Activated CD4-positive, alpha-beta memory T cell treated with anti-CD3 and anti-CD28 coated beads, Interleukin-2, amount 10 ng/mL, durations not matched to agents 7 days and 5 days (primary cell): ENCODE data around the gene CBX5. TPM values are rescaled to one million over a fixed set of nuclear protein-coding genes. Genes with fewer than 3 reads are reported as not detected.

Experiments used
- CTCF ChIA-PET: fragments of 350-600 bp; sonication (Branson Sonifier 250); formaldehyde crosslinking; loops from one replicate; lab custom pipeline; 2021; ENCODE audit warnings: antibody characterized with exemption, inconsistent platforms; lab: Charles Lee
- POLR2A ChIA-PET: fragments of 350-600 bp; sonication (Branson Sonifier 250); formaldehyde crosslinking; loops from one replicate; lab custom pipeline; 2021; ENCODE audit warnings: antibody characterized with exemption; lab: Charles Lee
- DNase-seq: peaks from one replicate; pipeline ENCODE4 v3.0.0-alpha.2; 2020
- H3K27ac Mint-ChIP-seq: one replicate; pipeline ENCODE4 v1.8.0; 2021; ENCODE audit warnings: mild to moderate bottlenecking, mixed read lengths
- H3K27me3 Mint-ChIP-seq: one replicate; pipeline ENCODE4 v1.8.0; 2021; ENCODE audit warnings: mixed read lengths
- H3K36me3 Mint-ChIP-seq: one replicate; pipeline ENCODE4 v1.8.0; 2021; ENCODE audit warnings: low read depth, mixed read lengths
- H3K4me1 Mint-ChIP-seq: one replicate; pipeline ENCODE4 v1.8.0; 2021; ENCODE audit warnings: mixed read lengths
- H3K4me3 Mint-ChIP-seq: one replicate; pipeline ENCODE4 v1.8.0; 2021; ENCODE audit warnings: mild to moderate bottlenecking, mixed read lengths
- H3K9me3 Mint-ChIP-seq: one replicate; pipeline ENCODE4 v1.8.0; 2021; ENCODE audit warnings: mixed read lengths
- total RNA-seq, 2 experiments: library from RNA; stranded (reverse); gene quantifications; one replicate each; pipeline ENCODE4 v1.2.3, GENCODE V29; 2021

Gene CBX5
- total RNA-seq, 2 experiments from 2014 or later: 103 to 106 TPM

DNA sequence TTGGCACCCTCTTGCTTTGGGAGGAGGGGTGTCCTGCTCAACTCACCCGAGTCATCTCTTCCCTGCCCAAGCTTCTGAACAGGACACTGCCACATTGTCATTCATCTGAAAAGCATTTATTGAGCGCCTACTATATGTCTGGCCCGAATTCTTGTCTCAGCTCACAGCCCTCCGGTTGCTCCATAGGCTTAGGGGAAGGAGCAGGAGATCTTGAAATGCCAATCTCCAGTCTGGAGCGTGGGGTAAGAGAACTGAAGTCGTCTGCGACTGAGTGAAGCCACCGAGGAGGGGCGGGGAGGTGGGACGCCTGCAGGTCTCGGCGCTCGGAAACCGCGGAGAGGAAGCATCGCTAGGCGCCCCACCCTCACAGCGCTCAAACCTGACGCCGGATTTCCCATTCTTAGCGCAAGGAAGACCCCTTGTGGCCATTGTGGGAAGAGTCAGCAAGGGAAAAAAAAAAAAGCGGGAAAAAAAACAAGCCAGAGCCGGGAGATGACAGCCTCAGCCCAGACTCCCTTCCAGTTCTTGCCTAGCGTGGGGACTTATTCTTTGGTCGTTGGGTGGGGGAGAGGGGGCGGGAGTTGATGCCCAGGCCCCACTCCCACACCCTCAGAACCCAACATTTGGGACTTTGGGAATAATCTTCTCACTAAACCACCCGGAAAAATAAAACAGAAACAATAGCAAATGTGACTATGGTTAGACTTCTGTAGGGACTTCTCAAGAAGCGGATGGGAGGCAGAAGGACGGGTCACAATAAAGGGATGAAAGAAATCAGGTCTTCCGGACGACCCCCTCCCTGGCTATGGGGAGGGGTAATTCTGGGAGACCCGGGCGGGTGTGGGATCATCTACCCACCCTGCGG lies 62.9 kb downstream of the CBX5 start:
- Mint-ChIP-seq H3K27ac (peak overlapping the region; percentile 82), H3K36me3 (no peaks in the 10 kb centered on the region), H3K9me3 (no peaks in the 10 kb centered on the region), H3K27me3 (peaks cover 12% of the 10 kb centered on the region), H3K4me1 (peaks cover 51% of the 10 kb centered on the region), H3K4me3 (peak overlapping the region; percentile 85)
- POLR2A ChIA-PET: interaction anchor here (0.7 to 2.3 kb wide), 10 partner anchors 20 to 281 kb away, joined by 3 to 24 read pairs (median 4); partner anchors contain the start of genes CBX5, HNRNPA1, HOXC8 and NCKAP1L
- peak; percentile 85 for DNase-seq
- CTCF ChIA-PET: interaction anchor here (0.6 to 5.0 kb wide), 30 partner anchors 8 to 232 kb away, joined by 3 to 34 read pairs (median 5); partner anchors contain the start of genes CBX5, COPZ1, HNRNPA1 and HOXC10

DNA sequence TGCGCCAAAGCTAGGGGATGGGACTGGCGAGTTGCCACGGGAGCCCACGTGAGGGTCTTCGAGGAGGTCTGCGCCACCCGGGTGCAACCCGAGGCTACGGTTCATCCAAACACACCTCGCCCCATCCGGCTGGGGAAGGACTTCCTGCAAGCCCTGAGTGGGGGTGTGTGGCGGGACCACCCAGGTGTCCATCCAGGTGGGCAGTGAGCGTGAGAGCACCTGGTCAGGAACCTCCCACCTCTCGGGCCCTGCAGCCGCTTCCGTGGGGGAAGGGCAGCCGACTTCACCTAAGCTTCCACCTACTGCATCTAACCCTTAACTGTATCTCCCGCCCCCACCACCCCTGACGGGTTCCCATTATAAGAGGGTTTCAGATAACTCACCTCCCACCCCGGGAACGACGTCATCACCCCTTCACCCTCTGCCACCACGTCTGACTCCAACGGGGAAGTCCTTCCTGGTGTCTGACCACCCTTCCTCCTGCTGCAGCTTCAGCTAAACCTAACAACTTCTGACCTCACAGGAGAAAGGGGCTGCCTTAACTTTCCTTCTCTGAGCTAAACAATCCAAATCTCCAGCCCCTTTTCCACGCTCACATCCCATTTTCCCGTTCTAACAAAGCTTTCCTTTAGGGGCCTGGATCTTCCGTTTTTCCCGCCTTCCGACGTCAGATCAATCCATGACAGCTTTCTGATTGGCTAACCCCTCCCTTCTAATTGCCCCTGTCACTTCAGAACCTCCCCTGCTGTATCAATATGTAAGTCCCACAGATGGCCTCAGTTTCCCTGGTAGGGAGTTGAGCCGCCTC lies 63.7 kb downstream of the CBX5 start:
- Mint-ChIP-seq H3K9me3 (no peaks in the 10 kb centered on the region), H3K36me3 (no peaks in the 10 kb centered on the region), H3K27me3 (peaks cover 16% of the 10 kb centered on the region), H3K4me3 (peak overlapping the region; percentile 85), H3K27ac (peak overlapping the region; percentile 82), H3K4me1 (peaks cover 51% of the 10 kb centered on the region)
- POLR2A ChIA-PET: interaction anchor here (0.7 to 2.3 kb wide), 10 partner anchors 21 to 282 kb away, joined by 3 to 24 read pairs (median 4); partner anchors contain the start of genes CBX5, HNRNPA1 and NCKAP1L
- CTCF ChIA-PET: interaction anchor here (0.6 to 5.0 kb wide), 36 partner anchors 8 to 498 kb away, joined by 3 to 34 read pairs (median 4); partner anchors contain the start of genes CBX5, COPZ1, HNRNPA1 and HOXC10
- peak; percentile 68 for DNase-seq

DNA sequence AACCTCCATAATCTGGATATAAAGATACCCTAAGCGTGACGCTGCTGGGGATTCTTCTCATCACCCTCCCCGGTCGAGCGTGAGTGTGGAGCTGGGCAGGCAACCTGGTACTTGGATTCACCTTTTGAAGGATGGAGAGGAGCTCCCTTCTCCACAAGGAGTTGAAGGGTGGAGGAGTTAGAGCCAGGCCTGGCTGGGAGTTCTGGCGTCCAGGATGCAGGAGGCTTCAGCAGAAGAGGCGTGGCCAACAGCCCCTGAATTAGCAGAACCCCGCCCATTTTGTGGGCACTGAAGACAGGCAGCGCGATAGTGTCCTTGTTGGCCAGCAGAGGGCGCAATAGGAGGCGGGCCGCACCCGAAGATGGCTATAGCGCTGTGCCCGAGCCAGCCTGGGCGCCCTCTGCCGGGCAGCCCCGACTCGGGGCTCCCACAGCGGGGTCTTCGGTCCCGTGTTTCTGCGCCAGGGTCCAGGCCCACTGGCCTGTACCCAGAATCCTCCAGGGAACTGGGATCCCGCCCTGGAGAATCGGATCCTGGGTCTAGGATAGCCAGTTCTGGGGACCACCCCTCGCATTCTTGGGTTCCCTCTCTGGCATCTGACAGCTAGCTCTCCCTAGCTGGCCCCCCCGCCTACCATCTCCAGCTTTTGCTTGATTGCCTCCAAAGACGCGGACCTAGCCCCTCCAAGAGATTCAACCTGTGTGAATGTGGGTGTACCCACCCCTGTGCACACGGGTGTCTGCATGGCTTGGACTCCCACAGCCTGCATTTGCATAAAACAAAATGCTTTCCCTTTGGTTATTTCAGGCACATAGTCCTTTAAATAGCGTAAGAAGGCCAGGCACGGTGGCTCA lies 65.1 kb downstream of the CBX5 start:
- CTCF ChIA-PET: interaction anchor here (0.6 to 5.0 kb wide), 33 partner anchors 8 to 489 kb away, joined by 3 to 34 read pairs (median 4); partner anchors contain the start of genes CBX5, COPZ1, HNRNPA1 and HOXC10
- Mint-ChIP-seq H3K4me1 (peaks cover 47% of the 10 kb centered on the region), H3K4me3 (peak overlapping the region; percentile 85), H3K36me3 (no peaks in the 10 kb centered on the region), H3K27me3 (peaks cover 22% of the 10 kb centered on the region), H3K9me3 (no peaks in the 10 kb centered on the region), H3K27ac (peak overlapping the region; percentile 68)
- POLR2A ChIA-PET: interaction anchor here (0.6 to 2.3 kb wide), 4 partner anchors 66 to 226 kb away, joined by 4 to 24 read pairs (median 4); partner anchors contain the start of genes CBX5 and HNRNPA1
- peak; percentile 93 for DNase-seq

- no peaks in the 10 kb centered on the region for H3K9me3 Mint-ChIP-seq
- H3K27ac Mint-ChIP-seq: no peak overlapping the region
- ChIA-PET CTCF (interaction anchor here (0.9 to 5.0 kb wide), 9 partner anchors 7 to 207 kb away, joined by 3 to 34 read pairs (median 5); partner anchors contain the start of genes CBX5, COPZ1, HNRNPA1 and HOXC8), POLR2A (no interaction called here)
- no peaks in the 10 kb centered on the region for H3K36me3 Mint-ChIP-seq
- H3K4me1 Mint-ChIP-seq: peaks cover 36% of the 10 kb centered on the region
- H3K27me3 Mint-ChIP-seq: peaks cover 20% of the 10 kb centered on the region
- no peak overlapping the region for H3K4me3 Mint-ChIP-seq
- no peak for DNase-seq
These were observed 66.8 kb downstream of the CBX5 start for GRCh38 chr12:54213079-54213478.

GRCh38 chr12:54211920-54212319 lies 68.0 kb downstream of the CBX5 start:
- POLR2A ChIA-PET: no interaction called here
- H3K4me1 Mint-ChIP-seq: peaks cover 31% of the 10 kb centered on the region
- H3K4me3 Mint-ChIP-seq: no peak overlapping the region
- no peaks in the 10 kb centered on the region for H3K36me3 Mint-ChIP-seq
- H3K27ac Mint-ChIP-seq: no peak overlapping the region
- peaks cover 26% of the 10 kb centered on the region for H3K27me3 Mint-ChIP-seq
- CTCF ChIA-PET: interaction anchor here (0.8 to 1.3 kb wide), 4 partner anchors 10 to 224 kb away, joined by 4 to 7 read pairs (median 4); partner anchors contain the start of gene HOXC5
- no peaks in the 10 kb centered on the region for H3K9me3 Mint-ChIP-seq
- no peak for DNase-seq

DNA sequence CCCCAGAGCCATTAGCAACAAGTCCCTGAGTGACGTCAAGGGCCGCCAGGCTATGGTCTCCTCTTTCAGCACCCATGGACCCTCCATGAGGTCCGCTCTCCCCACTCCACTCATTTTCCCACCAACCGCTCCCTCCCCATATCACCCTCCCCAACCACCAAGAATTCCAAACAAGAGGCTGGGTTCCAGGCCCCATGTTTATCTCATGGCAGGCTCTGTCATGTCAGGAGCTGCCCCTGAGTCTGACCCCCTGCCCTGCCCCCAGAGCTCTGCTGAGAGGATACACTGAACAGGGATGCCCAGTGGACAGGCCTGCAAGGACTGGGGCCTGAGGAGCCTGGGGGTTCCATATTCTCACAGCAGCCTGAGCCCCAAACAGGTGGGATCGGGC lies 69.5 kb downstream of the CBX5 start:
- Mint-ChIP-seq H3K4me1 (peaks cover 20% of the 10 kb centered on the region), H3K27me3 (peaks cover 39% of the 10 kb centered on the region), H3K36me3 (no peaks in the 10 kb centered on the region), H3K4me3 (no peak overlapping the region), H3K27ac (no peak overlapping the region), H3K9me3 (no peaks in the 10 kb centered on the region)
- ChIA-PET POLR2A (no interaction called here), CTCF (interaction anchor here (6.6 to 6.9 kb wide), 2 partner anchors 18 to 203 kb away, joined by 57 to 79 read pairs; partner anchors contain the start of genes HOXC8 and SMUG1)
- DNase-seq: no peak

GRCh38 chr12:54208591-54208990 lies 71.3 kb downstream of the CBX5 start:
- CTCF ChIA-PET: interaction anchor here (1.0 to 6.9 kb wide), 12 partner anchors 7 to 224 kb away, joined by 3 to 79 read pairs (median 8); partner anchors contain the start of genes COPZ1, HOXC10, HOXC8 and SMUG1
- no peak overlapping the region for H3K4me3 Mint-ChIP-seq
- H3K27me3 Mint-ChIP-seq: peaks cover 51% of the 10 kb centered on the region
- peaks cover 7% of the 10 kb centered on the region for H3K4me1 Mint-ChIP-seq
- POLR2A ChIA-PET: no interaction called here
- no peak overlapping the region for H3K27ac Mint-ChIP-seq
- no peaks in the 10 kb centered on the region for H3K36me3 Mint-ChIP-seq
- no peak for DNase-seq
- no peaks in the 10 kb centered on the region for H3K9me3 Mint-ChIP-seq

GRCh38 chr12:54207539-54208294 lies 72.2 kb downstream of the CBX5 start:
- H3K36me3 Mint-ChIP-seq: no peaks in the 10 kb centered on the region
- POLR2A ChIA-PET: interaction anchor here (1.4 kb wide), 1 partner anchor 201 kb away, joined by 4 read pairs; no protein-coding TSS in a partner anchor

GRCh38 chr12:54206791-54207190 lies 73.1 kb downstream of the CBX5 start:
- CTCF ChIA-PET: interaction anchor here (0.7 to 6.9 kb wide), 11 partner anchors 8 to 1075 kb away, joined by 3 to 79 read pairs (median 12); partner anchors contain the start of genes HOXC10, HOXC5, HOXC8 and SMUG1

More at GRCh38 chr12:54207539-54208294, 72.2 kb downstream of the CBX5 start:
- H3K27me3 Mint-ChIP-seq: peaks cover 54% of the 10 kb centered on the region
- CTCF ChIA-PET: interaction anchor here (0.7 to 6.9 kb wide), 20 partner anchors 8 to 450 kb away, joined by 3 to 79 read pairs (median 4); partner anchors contain the start of genes COPZ1, HOXC10, HOXC5 and HOXC8
- H3K27ac Mint-ChIP-seq: no peak overlapping the region
- peaks cover 7% of the 10 kb centered on the region for H3K4me1 Mint-ChIP-seq
- H3K9me3 Mint-ChIP-seq: no peaks in the 10 kb centered on the region
- DNase-seq: peak; percentile 80
- H3K4me3 Mint-ChIP-seq: no peak overlapping the region

DNA sequence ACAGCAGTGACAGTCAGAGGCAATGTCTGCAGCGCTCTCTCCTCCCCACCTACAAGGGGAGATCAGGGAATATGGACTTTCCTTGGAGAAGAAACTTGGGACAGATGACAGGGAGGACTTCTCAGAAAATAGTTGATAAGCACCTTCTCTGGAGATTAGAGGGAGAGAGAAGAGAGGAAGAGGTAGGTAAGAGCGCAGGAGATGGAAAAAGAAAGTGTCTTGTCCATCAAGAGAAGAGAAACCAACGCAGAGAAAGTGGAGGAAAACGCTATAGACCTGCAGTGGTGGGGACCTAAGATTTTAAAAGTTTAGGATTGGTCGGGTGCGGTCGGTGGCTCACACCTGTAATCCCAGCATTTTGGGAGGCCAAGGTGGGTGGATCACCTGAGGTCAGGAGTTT lies 75.6 kb downstream of the CBX5 start:
- Mint-ChIP-seq H3K27ac (no peak overlapping the region), H3K4me1 (peaks cover 7% of the 10 kb centered on the region), H3K36me3 (no peaks in the 10 kb centered on the region), H3K27me3 (peaks cover 51% of the 10 kb centered on the region), H3K9me3 (no peaks in the 10 kb centered on the region), H3K4me3 (no peak overlapping the region)
- ChIA-PET CTCF (interaction anchor here (4.2 to 6.9 kb wide), 4 partner anchors 11 to 197 kb away, joined by 32 to 79 read pairs (median 46); partner anchors contain the start of genes HOXC5, HOXC8 and SMUG1), POLR2A (no interaction called here)
- no peak for DNase-seq

More at GRCh38 chr12:54206791-54207190, 73.1 kb downstream of the CBX5 start:
- peaks cover 7% of the 10 kb centered on the region for H3K4me1 Mint-ChIP-seq
- POLR2A ChIA-PET: interaction anchor here (1.4 kb wide), 1 partner anchor 200 kb away, joined by 4 read pairs; no protein-coding TSS in a partner anchor
- no peaks in the 10 kb centered on the region for H3K36me3 Mint-ChIP-seq
- no peak for DNase-seq
- no peak overlapping the region for H3K27ac Mint-ChIP-seq
- H3K27me3 Mint-ChIP-seq: peaks cover 50% of the 10 kb centered on the region
- no peak overlapping the region for H3K4me3 Mint-ChIP-seq
- H3K9me3 Mint-ChIP-seq: no peaks in the 10 kb centered on the region
